ENCODE measurements around the gene FOXA3. TPM values are rescaled to one million over a fixed set of nuclear protein-coding genes. Genes with fewer than 3 reads are reported as not detected.

The FOXA3 gene
- total and polyA plus RNA-seq, 10 of the 15 experiments (the other 5 are each of a cell fraction or from before 2014, with no cell fraction given), result 0.04 to 0.83 (median 0.11) TPM; not detected in 5

- TF ChIP-seq YBX1 (IDR thresholded peaks at IDR 0.05), result 0 out of 2 replicates have a peak, but pooled peaks have one; percentile 55
- peak; percentile 99 for TF ChIP-seq ATF7 (IDR thresholded peaks at IDR 0.05; ENCODE audit: low read depth)
- TF ChIP-seq ZNF687 (IDR thresholded peaks at IDR 0.05), result no peak
- no peak for TF ChIP-seq RELA (IDR thresholded peaks at IDR 0.05; ENCODE audit: borderline replicate concordance, partially characterized antibody)
Observed at GRCh38 chr19:45881082-45881908, 17.2 kb downstream of the FOXA3 start (continued).

GRCh38 chr19:45881909-45882528 lies 17.9 kb downstream of the FOXA3 start:
- CTCF ChIA-PET, result interaction anchor here (0.7 to 9.1 kb wide), 15 partner anchors 11 to 165 kb away, joined by 3 to 194 read pairs (median 4); partner anchors contain the start of genes CCDC61, FOXA3, MYPOP and SIX5
- POLR2A ChIA-PET, result interaction anchor here (0.6 to 9.0 kb wide), 11 partner anchors 9 to 234 kb away, joined by 3 to 178 read pairs (median 7); partner anchors contain the start of genes CCDC61, DMWD, FOXA3 and MYPOP
- peaks cover 0 to 1% of the 10 kb centered on the region in 2 experiments; a peak in 1 of 4 replicates for H3K36me3 ChIP-seq (ENCODE audit: control insufficient read depth in 2 of 2, insufficient read depth in 2 of 2, low read length in 1 of 2)
- 62% methylated on average over 4 of the region's 4 CpGs for WGBS (ENCODE audit: insufficient coverage, insufficient replicate concordance, low lambda C conversion rate, missing lambda C conversion rate)
- no peaks in the 10 kb centered on the region for H3K9me3 ChIP-seq (replicated peaks; ENCODE audit: control insufficient read depth, insufficient read depth, low read length)
- BruUV-seq (replicated peaks), result no TSS peak
- in situ Hi-C loops (cut with MboI) (no loop called here), intact Hi-C loops (cut with micrococcal nuclease; ENCODE audit: unreplicated experiment) (loop anchor here (1.0 kb wide), 1 partner anchor 19 kb away; the partner anchor contains the start of gene SYMPK)
- DNase-seq (ENCODE audit: low read depth, low spot score) (no peak), FAIRE-seq (no peak), ATAC-seq (no peak)
- H3K79me2 ChIP-seq (ENCODE audit: control insufficient read depth, insufficient read depth, low read length), result peaks cover 10% of the 10 kb centered on the region
- peak overlapping the region; percentile 91 for H3K27ac ChIP-seq (ENCODE audit: control insufficient read depth, insufficient read depth)
- H2AFZ ChIP-seq (ENCODE audit: control insufficient read depth, low read depth, low read length), result no peak overlapping the region; the same call in 1 of the 2 replicates
- no peak overlapping the region; the same call in 1 of the 2 replicates for H3K9ac ChIP-seq (ENCODE audit: control insufficient read depth, insufficient read depth, low read length)
- SMC1A ChIA-PET (ENCODE audit: uncharacterized antibody, unreplicated experiment), result interaction anchor here (0.5 to 6.0 kb wide), 5 partner anchors 15 to 658 kb away, joined by 3 to 98 read pairs (median 7); partner anchors contain the start of genes FOXA3, MYPOP, SIX5 and SYMPK
- peaks cover 26% of the 10 kb centered on the region for H3K4me1 ChIP-seq (ENCODE audit: control insufficient read depth, insufficient read depth, low read length)
- no peaks in the 10 kb centered on the region for H3K27me3 ChIP-seq (replicated peaks in 1 of 2; ENCODE audit: control insufficient read depth in 2 of 2, insufficient read depth in 2 of 2, low read length in 1 of 2)
- peak overlapping the region; percentile 100 for H3K4me2 ChIP-seq (ENCODE audit: control insufficient read depth, insufficient read depth)
- no peak overlapping the region for H3K4me3 ChIP-seq
- RAD21 ChIA-PET (ENCODE audit: unreplicated experiment), result interaction anchor here (0.8 to 7.6 kb wide), 10 partner anchors 12 to 703 kb away, joined by 3 to 159 read pairs (median 5); partner anchors contain the start of genes BLOC1S3, FOXA3, MYPOP and SIX5
- no peaks in the 10 kb centered on the region for H4K20me1 ChIP-seq (ENCODE audit: control insufficient read depth, insufficient read depth)
- TF ChIP-seq ELK1 (IDR thresholded peaks at IDR 0.05; ENCODE audit: low read depth, low read length), result no peak
- peak in 1 of 2 experiments; percentile 36; a peak in 1 of 4 replicates for TF ChIP-seq BHLHE40 (IDR thresholded peaks at IDR 0.05; ENCODE audit: borderline replicate concordance in 1 of 2, low read depth in 2 of 2, low read length in 1 of 2)
- TF ChIP-seq NR2F1 (conservative IDR thresholded peaks at IDR 0.05), result peak; percentile 86
- TF ChIP-seq IKZF2 (IDR thresholded peaks at IDR 0.05), result peak; percentile 37 to 42; a peak in 1 of 4 replicates
- 0 out of 3 replicates have a peak, but pooled peaks of 1 of the 2 experiments have one; percentile 45 for TF ChIP-seq EGR1 (IDR thresholded peaks at IDR 0.05; ENCODE audit: borderline replicate concordance in 1 of 2, low read depth in 2 of 2, low read length in 2 of 2)
- TF ChIP-seq IRF3 (IDR thresholded peaks at IDR 0.05), result no peak

All from GM12878 (cell line).